ENCODE results near the gene OPN1SW.

OPN1SW gene

DNA sequence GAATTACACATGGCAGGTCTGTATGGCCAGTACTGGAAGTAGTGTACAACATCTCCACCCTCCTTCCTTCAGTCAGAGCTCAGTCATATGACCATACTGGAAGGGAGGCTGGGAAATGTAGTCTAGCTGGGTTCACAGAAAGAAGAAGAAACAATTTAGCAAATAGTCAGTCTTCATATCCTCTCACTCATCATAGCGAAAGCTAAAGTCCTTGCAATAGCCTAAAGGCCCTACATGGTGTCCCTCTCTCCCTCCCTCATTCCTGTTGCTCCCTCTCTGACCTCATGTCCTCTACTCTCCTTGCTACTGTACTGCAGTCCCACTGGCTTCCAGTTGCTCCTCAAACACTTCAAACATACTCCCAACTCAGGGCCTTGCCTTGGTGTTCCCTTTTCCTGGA lies 40.7 kb downstream of the OPN1SW start:
- DNase-seq (ENCODE audit: low read depth in 4 of 4, low spot score in 1 of 4), result no peak

DNA sequence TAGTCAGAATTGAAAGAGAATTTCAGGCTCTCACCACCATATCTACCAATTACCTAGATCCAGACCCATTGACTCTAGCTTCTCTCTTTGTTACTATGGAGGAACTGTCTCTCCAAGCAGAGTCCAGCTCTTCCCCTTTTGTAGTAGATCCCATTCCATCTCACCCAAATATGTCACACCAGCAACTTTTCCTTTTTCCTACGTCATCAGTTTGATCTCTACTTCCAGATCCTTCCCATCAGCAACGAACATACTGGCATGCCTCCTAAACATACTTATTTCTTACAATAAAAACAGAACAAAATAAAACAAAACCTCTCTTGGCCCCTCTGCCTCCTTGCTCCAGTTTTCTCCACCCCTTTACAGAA lies 42.3 kb downstream of the OPN1SW start:
- no peak for DNase-seq (ENCODE audit: low read depth in 4 of 4, low spot score in 1 of 4)

DNA sequence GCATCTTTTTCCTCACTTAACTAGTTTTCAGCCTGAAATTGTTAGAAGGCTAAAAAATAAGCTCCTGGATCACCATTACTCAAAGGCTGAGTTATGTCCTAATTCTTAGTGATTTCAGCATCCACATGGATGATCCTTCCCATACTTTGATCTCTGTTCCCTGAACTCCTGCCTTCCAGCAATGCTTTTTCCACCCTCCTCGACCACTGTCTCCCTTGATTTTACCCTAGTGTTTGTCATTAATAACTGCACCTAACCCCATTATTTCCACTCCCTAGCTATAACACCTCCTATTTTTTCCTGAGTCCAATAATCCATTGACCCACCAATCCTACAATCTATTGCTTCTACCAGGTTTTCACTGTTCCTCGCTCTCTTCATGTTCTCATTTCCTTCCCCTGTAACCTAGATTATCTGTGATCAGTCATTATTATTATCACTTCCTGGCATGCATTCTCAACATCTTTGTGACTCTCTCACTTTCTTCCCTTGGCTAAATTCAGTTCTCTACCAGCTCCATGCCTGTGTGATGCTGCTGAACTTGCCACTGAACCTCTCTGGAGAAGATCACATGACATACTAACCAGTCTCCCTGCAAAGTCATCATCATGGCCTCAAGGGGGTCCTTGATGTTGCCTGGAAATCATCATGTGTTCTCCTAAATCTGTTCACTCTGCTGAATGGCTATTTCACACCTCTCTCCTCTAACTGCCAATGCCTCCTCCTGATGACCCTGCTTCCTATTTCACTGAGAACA lies 42.9 kb downstream of the OPN1SW start:
- DNase-seq (ENCODE audit: low read depth in 4 of 4, low spot score in 1 of 4), result no peak

DNA sequence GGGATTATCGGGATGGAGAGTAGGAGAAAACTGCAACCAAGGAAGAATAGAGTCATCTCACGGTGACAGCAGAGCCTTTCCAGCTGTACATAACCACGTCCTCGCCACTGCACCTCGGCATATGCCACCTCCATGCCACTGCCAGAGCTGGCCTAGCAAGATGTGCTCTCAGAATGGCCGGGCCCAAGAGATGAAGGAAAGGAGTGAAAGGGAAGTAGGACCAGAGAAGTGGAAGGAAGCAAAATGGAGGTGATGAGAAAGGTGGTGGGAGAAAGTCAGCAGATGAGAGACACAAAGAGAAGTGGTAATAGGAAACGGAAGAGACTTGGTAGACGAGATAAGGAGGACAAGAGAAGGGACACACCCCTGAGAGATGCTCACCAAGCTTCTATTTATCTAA lies 44.4 kb downstream of the OPN1SW start:
- DNase-seq (ENCODE audit: low read depth in 4 of 4, low spot score in 1 of 4), result no peak

DNA sequence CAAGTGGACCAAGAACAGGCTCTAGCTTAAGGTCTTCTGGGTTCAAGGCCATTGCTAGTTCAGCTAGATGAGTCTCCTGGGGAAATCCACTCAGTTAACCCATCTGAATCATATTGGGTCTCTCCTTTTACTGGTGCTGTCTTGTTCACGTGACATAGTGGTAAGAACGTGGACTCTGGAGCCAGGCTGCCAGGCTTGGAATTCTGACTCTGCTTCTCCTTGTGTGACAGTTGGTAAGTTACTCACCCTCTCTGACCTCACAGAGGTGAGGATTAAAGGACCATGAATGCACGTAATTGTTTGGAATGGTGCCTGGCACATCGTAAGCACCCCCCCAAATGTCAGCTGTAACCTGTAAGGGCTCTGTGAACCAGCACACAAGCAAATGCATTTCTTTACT lies 46.1 kb downstream of the OPN1SW start:
- no peak for DNase-seq (ENCODE audit: low read depth in 4 of 4, low spot score in 1 of 4)

DNA sequence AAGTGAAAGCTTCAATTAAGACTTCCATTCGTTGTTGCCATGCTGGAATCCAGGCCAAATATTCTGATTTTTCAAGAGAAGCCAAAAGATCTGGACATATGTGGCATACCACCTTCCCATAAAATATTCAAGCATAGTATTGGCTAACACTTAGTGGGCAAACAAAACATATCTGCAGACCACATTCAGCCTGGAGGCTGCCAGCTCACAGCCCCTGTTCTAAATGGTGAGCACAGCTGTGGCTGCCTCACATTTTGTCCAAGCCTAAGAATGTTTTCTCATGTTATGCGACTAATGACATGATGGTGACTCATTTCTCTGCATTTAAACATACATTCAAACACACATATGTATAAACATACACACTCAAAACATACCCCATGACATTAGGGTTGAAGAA lies 47.0 kb downstream of the OPN1SW start:
- DNase-seq (ENCODE audit: low read depth in 4 of 4, low spot score in 1 of 4), result no peak

DNA sequence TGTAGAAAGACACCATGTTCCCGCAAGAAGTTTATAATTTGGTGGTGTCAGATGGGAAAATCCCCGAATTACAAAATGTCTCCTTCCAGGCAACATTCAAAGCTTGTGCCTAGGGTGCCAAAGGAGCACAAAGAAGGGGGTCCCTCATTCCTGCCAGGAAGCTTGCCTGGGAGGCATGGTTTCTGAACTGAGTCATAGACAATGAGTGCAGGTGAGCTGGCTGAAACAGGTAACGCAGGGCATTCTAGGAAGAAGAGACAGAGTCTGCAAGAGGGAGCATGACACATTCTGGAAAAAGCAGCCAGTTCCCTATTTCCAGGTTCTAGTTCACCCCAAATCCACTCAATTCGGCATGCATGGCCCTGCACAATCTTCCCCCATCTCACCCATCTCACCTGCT lies 48.4 kb downstream of the OPN1SW start:
- DNase-seq (ENCODE audit: low read depth in 4 of 4, low spot score in 1 of 4), result no peak

DNA sequence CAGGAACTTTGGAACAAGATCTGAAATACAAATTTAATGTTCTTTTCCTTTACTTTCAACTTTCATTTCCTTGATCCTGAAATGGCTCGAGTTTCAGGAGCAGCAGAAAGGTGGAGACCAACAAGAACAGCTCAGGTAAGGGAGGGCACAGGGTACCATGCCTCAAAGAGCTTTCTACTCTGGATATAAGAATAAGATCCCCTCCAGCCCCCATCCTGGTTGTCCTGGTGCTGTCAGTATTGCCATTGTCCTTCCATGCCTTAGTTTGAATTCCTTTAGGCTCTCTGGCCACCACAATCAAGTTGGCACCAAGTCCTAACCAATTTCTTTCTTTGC lies 48.9 kb downstream of the OPN1SW start:
- no peak for DNase-seq (ENCODE audit: low read depth in 4 of 4, low spot score in 1 of 4)

DNA sequence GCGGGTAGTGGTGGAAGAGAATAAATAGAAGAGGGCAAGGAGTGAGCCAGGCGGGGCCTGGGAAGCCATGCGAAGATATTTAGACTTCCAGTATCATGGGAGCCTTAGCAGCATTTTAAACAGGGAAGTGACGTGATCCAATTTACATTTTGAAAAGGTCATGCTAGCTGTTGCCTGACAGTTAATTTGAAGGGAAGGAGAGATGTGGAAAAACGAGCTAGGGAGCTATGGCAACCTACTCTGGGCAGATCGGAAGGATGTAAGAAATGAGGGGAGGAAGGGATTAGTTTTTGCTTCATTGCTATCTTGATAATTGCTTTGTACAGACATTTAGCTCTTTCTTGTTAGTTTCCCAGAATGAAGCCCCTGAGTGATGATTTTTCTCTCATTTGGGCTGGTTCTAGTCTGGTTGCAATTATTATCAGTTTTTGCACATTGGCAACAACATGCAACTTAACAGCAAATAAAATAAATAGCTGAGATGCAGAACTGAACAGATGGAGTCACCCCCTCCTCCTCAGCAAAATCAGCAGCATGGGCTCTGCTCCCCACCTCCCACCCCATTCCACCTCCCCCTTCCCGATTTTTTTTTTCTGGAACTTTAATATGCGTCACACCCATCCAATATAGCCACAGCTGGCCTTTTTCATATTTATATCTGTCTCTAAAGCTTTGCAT lies 49.4 kb downstream of the OPN1SW start:
- DNase-seq (ENCODE audit: low read depth in 4 of 4, low spot score in 1 of 4), result no peak

DNA sequence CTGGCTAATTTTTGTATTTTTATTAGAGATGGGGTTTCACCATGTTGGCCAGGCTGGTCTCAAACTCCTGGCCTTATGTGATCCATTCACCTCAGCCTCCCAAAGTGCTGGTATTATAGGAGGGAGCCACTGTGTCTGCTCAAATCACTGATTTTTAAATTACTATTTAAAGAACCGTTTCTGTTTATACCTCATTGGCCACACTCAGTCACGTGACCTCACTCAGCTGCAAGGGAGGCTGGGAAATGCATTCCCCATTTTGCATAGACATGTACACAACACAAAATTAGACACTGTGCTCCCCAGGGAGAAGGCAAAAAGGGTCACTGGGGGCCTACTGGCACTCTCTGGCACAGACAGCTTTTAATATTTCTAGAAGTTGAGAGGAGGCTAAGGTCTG lies 50.1 kb downstream of the OPN1SW start:
- no peak for DNase-seq (ENCODE audit: low read depth in 4 of 4, low spot score in 1 of 4)

DNA sequence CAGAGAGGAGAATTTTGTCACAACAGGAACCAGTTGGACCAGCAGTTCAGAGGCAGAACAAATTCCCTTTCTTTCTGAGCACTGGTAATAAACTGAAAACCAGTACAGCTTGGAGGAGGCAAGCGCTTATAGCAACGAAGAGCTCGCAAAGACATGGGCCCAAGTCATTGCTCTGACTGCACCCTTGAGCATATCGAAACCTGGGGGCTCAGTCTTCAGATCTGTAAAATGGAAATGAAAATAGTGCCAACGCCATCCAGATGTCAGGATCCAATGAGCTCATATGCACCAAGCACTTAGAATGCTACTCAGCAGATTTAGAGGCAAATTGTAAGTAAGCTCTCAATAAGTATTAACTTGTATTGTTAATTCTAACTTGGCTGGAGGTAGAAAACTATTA lies 50.9 kb downstream of the OPN1SW start:
- DNase-seq (ENCODE audit: low read depth in 4 of 4, low spot score in 1 of 4), result no peak
